ENCODE data around the gene SHC2.
"Not testable (repeated sequence)": the region's sequence is repeated elsewhere in the genome, so short reads cannot be mapped to it uniquely, and the experiment has no call there.

SHC2 gene

DNA sequence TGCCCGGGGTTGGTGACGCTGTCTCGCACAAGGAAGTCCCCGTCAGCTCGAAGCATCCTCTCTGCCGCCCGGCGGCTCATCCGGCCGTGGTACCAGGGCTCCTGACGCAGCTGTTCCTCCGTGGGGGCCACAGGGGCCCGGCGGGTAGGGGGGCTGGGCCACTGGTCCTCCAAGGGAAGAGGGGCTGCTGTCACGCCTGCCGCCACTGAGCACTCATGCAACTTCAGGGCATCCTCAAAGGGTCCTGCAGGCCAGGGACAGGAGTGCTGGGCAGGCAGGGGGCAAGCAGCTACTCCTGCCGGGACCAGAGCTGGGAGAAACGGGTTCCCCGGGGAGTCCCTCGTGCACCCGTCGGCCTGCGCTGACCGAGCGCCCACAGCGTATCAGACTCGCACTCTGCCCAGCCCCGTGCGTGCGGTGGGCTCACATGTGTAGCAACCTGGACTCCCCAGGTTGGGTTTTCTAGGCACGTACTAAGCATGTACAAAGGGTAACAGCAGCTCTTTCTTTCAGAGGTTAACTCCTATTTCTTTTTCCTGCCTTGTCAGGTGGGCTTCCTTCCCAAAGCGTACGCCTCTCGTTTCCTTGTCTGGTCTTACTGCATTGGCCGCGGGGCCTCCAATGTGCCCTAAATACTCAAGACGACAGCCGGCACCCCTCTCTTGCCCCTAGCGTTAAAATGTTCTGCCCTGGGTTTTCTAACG is 38.5 kb downstream of the SHC2 start:
- DNase-seq, result no peak

- no peak for DNase-seq
Observed at GRCh38 chr19:419721-420515, 40.9 kb downstream of the SHC2 start.

DNA sequence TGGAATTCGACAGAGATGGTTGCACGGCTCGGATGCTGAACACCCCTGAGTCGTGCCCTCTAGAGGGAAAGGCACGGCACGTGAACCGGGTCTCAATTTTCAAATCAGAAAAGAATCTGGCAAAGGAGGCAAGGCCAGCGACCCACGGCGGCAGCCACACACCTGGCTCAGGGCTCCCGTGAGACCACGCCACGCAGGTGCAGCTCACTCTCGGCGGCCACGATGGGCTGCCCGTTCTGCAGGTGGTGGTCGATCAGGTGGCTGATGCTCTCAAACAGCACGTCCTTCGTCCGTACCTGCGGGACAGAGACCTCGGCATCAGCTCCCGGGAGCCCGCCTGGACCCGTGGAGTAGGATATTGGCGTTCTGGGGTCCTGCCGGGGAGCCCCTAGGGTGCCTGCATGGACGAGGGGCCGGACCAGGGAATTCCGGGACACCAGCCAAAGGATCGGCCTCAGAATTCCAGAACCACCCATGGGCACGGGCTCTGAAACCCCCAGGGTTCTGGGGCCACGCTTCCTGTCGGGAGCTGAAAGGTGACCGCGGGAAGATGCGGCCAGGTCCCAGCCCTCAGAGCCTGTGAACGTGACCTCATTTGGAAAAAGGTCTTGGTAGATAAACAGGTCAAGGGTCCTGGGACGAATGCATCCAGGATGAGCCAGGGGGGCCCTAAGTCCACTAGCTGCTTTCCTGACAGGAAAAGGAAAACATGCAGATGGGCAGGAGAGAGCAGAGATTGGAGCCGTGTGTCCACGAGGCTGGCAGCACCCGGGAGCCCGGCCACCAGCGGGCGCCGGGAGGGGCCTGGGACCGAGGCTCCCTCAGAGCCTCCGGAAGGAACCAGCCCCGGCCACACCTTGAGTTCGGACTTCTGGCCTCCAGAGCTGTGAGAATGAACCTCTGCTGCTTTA is 41.8 kb downstream of the SHC2 start:
- no peak for DNase-seq

GRCh38 chr19:416416-416815 is 44.4 kb downstream of the SHC2 start:
- no peak for DNase-seq

GRCh38 chr19:415292-415691 is 45.5 kb downstream of the SHC2 start:
- no peak for DNase-seq

DNA sequence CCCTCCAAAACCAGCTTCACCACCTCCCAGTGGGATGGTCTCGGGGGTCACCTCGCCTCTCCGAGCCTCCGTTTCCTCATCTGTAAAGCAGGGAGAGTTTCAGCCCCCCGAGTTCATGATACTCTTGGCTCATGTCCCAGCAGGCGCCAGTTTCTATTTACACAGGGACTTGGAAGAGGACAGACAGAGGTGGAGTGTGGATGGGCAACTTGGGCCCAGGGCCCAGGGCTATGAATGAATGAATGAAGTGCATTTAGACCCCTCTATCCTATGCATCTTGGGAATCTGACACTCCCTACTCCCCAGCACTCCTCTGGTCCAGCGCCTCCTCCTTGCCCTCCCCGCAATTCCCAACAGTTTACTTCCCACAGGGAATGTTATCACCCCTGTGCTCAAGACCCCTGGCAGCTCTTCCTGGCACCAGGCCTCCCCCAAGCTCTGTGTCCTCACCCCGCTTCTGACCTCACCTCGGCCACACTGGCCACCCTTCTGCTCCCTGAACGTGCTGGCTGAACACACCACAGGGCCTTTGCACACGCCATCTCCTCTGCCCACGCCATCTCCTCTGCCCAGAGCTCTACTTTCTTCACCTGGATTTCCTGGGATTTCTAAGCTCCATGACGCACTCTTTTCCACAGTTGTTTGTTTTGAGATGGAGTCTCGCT is 46.9 kb downstream of the SHC2 start:
- DNase-seq, result no peak

DNA sequence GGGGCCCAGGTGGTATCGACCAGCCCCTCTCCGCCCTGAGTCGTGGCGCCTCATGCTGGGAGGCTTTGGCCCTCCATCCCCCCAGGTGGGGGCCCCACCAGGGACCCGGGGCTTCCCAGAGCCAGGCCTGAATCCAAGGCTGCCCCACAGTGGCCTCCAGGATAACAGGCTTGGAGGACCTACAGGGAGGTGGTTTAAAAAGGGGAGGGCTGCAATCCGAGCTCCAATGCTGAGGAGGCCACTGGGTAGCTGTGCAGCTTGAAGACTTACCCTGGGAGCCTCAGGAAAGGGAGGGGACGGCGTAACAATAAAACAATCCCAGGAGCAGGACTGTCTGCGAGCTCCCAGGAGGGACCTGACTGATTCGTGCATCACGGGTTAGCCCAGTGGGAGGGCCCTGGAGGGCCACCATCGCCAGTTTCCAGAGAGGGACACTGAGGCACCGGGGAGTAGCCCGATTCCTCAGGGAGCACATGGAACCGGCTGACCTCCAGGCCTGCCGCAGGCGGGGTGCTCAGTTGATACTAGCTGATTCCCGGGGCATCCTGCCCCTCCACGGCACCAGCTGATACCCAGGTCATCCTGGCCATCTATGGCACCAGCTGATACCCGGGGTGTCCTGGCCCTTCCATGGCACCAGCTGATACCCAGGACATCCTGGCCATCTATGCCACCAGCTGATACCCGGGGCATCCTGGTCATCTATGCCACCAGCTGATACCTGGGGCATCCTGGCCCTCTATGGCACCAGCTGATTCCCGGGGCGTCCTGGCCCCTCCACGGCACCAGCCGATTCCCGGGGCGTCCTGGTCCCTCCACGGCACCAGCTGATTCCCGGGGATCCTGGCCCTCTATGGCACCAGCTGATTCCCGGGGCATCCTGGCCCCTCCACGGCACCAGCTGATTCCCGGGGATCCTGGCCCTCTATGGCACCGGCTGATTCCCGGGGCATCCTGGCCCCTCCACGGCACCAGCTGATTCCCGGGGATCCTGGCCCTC is 48.2 kb downstream of the SHC2 start:
- DNase-seq, result no peak

DNA sequence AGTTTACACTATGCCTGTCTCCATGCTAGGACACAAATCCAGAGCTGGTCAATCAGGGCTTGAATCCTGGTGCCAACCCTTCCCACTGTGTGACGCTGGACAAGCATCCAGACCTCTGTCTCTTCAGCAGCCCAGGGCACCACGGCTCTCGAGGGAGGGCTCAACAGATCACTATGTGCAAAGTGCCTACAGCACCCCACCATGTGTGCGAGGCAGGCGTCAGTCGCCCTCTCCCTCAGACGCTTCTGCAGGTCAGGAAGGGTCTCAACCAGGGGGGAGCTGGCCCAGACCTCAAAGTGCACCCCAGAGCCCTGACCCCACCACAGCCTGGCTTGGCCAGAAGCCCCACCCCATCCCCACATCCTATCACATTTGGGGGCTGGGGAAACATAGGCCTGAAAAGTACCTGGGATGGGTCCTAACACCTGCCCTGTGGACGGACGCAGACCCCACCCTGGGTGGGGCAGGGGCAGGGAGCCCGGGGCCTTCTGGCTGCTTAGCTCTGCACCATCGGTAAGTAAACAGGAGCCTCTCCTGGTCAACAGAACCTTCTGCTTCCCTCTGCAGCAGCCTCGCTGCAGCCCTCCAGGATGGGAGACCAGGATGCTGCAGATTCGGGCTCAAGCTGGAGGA is 49.0 kb downstream of the SHC2 start:
- no peak for DNase-seq

DNA sequence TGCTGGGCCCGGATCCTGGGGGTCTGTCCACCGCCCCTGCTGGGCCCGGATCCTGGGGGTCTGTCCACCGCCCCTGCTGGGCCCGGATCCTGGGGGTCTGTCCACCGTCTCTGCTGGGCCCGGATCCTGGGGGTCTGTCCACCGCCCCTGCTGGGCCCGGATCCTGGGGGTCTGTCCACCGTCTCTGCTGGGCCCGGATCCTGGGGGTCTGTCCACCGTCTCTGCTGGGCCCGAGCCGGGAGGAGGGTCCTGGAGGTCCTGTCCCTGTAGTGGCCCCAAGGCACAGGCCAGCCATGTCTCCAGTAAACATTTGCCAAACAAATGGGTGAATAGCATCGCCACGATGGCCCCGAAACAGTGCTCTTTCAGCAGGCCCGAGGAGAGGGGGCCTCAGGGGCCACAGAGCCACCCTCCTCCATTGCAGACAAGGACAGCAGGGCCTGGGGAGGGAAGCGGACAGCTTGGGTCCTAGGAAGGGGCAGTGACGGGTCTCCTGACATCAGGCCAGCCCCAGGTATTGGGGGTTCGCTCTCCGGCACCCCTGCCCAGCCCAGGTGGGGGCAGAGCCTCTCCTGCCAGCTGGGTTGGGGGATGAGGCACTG is 49.6 kb downstream of the SHC2 start:
- not testable (repeated sequence) for DNase-seq

DNA sequence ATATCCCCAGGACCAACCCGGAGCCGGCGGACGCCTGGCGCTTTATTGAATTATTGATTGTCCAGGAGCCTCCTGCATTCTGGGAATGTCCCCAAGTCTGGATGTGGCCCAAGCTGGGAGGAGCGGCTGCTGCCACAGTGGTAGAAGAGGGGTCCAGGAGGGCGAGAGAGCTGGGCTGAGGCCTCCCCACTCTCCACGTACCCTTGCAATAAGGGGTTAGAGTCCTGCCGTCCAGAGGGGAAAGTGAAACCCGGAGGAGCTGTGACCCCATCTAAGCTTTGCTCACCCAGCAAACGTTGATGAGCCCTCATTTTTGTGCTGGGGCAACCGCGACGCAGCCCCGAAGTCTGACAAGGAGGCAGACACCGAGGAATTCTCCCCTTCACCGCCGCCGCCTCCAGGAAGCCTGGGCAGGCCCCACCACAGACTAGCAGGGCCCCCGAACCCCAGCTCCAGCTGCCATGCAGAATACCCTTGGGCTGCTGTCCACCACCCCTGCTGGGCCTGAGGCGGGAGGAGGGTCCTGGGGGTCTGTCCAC is 50.5 kb downstream of the SHC2 start:
- no peak for DNase-seq

DNA sequence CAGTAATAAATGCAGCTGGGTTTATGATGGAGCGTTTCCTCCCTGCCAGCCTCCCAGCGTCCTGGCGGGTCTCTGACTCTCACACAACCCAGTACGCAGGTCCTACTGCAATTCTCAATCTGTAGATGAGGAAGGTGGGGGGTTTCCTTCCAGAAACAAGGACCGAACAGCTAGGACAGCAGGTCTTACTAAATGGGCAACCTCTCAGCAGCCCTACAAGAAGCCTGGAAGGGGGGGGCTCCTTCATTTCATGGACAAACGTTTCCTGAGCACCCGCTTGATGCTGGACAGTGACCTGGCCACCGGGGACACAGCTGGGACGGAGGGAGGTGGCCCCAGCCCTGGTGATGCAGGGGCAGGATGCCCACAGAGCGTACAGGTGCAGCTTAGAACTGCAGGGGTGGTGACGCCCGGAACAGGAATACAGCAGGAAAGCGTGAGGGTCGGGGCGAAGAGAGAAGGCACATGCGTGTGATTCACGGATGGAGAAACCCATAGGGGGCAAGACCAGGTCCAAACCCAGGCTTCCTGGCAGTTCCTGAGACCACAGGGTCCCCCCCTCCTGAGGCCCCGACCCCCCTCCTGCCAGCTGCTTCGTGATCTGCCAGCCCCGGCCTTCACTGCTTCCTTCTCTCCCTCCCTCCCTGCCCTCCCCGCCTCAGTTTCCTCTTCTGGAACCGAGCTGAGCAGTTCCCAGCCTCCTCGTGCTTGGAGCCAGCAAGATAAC is 51.2 kb downstream of the SHC2 start:
- no peak for DNase-seq

DNA sequence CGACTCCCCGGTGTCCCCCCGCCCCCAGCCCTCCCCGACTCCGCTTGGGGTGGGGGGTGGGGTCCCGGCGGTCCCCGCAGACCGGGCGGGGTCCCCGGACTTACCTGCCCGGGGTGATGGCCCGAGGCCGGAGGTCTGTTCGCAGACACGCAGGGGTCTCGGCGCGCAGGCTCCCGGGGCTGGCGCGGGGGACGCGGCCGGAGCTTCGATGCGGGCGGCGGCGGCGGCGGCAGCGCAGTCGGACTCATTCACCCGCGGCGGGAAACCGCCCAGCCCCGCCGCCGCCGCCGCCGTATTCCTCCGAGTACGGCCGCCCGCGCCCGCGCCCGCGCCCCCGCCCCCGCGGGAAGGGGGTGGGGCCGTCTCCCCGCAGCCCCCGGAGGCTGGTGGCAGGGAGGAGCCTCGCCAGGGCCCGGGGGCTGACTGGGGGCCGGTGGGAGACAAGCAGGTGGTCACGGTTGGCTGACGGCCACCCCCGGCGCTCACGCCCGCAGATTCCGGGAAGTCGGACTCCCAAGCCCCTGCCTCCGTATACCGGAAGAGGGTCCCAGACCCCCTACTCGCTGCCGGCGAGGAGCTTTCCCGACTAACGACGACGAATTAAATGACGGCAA is 51.8 kb downstream of the SHC2 start, which contains the start of gene C2CD4C:
C2CD4C (minus strand) TSS at position 246 of the 614 bp plus-strand sequence. CDS start 786 bp downstream, outside the sequence.
- peak in 1 of 2 donors; percentile 13 for DNase-seq

DNA sequence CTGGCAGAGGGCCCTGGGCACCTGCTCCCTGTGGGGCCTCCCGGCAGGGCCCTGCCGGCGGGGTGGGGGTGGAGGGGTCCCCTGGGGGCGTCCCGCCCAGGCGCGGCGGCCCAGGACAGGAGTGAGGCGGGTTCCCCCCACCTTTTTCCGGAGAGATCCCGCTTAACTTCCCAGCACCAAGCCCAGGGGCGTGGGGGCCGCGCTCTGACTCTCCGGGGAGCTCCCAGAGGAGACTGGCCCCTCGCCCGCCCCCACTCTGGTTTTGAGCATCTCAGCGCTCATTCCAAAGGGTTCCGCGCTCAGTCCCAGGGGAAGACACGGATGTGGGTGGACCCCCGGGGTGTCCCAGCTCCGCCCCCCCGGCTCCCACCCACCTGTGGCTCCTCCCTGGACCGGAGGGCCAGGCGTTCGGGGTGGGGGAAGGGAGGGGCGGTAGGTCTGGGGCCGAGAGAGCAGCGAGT is 52.4 kb downstream of the SHC2 start:
- DNase-seq, result no peak

DNA sequence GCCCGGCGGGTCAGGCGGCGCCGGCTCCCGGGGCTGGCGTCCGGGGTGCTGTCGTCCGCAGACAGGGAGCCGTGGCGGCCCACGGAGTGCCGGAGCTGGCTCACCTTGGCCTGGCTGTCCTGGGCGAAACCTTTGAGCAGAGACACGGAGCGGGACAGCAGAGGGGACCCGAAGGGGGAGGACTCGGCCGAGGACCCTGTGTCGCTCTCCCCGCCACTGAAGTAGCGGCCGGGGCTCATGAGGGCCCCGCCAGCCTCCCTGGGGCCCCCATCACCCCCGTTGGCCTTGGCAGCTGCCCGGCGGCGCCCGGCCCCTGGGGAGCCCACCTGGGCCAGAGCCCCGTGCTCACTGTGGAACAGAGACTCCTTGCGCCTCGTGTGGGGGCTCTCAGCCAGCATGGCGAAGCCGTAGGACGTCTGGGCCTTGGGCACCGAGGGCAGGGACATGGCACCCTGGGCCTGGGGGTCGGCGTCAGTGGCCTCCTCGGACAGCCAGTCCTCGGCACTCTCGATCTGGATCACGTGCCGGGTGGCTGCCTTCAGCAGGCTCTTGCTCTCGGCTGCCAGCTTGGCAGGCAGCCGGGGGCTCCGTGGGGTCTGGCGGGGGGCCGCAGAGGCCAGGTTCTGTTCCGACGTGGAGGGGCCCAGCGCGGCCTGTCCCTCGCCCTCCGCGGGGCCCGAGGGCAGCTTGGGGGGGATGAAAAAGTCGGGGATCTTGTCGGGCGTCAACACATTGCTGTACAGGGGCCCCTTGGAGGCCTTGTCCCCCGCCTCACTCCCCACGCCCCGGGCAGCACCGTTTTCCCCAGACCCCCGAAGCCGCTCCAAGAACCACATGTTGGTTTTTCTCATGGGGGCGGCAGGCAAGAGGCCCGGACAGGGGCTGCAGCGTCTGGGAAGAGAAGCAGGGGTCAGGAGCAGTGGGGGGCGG is 53.1 kb downstream of the SHC2 start:
- DNase-seq, result no peak

DNA sequence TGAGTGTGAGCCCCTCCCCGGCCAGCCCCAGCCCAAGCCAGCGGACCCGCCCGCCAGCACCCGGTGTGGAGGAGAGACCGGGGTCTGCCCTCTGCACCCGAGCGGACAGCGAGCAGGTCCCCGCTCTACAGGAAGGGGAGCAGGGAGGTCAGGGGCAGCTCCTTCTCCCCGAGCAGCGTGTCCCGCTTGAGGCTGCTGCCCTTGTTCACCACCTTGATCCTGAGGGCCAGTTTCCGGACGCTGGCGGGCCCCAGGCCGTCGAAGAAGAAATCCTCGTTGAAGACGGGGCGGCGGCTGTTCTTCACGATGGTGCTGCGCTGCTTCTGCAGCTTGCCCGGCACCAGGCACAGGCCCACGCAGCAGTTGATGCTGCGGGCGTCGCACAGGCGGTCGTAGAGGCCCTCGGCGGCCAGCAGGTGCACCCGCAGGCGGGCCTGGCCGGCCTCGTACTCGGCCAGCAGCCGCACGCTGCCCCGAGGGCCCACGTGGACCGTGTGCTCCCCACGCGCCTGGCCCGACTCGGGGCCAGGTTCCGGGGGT is 53.8 kb downstream of the SHC2 start:
- DNase-seq, result no peak

DNA sequence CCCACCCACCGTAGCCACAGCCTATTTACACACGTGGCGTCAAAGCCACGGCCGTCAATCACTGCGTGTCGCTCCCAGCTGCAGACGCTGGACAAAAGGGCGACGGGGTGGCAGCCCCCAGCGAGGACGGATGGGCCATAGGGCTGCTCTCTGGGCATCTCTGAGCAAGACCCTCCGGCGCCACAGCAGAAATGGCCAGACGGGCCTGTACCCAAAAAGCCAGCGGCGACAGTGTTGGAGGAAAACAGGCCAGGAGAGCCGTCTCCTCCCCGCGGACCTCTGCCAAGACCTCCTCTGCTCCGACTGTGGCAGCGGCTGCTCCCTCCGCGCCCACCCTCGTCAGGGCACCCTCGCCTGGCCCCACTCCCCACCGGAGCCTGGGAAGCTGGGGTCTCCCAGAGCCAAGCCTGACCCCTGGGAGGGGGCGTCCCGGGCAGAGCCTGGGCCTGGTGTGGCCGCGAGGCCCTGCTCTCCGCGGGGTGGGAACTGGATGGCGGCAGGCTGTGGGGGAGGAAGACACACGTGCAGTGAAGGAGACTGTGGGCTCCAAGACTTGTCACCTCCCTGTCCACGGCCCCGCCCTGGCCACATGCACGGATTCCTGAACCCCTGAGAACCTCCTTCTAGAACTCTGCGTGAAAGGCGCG is 54.6 kb downstream of the SHC2 start:
- DNase-seq, result no peak

All from CD4-positive, alpha-beta T cell treated with Interleukin-1 beta for 1 hour (primary cell).